HG02973 (cell line): ENCODE measurements around the gene CACNA1B.
"Not testable (repeated sequence)": the region's sequence is repeated elsewhere in the genome, so short reads cannot be mapped to it uniquely, and the experiment has no call there.

ENCODE experiments used
- ATAC-seq: cut with Tn5 transposase; IDR thresholded peaks from one replicate; pipeline ENCODE4 v1.9.1; 2021; ENCODE audit warnings: moderate library complexity; ENCODE audit not compliant: unreplicated experiment

CACNA1B gene

DNA sequence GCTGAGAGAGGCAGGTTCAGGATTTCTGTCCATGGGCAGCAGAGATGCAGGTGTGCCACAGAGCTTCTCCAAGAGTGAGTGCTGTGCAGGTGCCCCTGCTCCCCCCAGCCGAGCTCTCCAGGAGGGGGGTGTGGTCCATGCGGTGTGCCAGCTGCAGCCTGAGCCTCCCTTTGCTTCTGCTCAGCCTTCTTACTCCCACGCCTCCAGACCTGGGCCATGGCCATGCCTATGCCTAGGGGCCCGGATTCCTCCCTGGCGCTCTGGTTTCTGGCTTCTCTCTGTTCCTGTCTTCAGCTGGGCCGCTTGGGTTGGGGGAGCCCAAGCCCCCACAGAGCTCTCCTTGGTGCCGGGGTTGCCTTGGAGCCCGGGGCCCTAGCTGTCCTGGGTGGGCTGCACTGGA, 133.3 kb downstream of the CACNA1B start:
- no peak for ATAC-seq

DNA sequence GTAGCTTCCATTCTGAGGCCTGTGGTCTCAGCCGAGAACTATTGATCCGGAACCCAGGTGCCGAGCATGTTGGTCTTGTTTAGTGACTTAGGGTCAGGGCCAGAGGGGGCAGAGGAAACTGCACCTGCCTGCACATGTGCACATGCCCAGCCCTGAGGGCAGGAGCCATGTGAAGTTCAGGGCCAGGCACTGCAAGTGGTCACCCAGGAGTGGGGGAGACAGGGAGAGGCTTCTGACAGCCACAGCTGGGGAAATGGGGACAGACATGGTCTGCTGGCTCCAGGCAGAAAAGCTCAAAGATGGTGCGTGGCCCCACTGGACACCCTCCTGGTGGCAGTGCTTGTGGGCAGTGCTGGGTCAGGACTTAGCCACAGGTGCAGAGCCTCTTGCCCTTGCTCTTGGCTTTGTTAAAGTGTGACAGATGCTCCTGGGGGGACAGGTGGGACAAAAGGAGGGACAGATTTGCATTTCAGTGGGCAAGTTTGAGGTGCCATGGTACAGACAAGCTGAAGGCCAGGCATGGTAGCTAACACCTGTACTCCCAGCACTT, 134.4 kb downstream of the CACNA1B start:
- no peak for ATAC-seq

GRCh38 chr9:138013273-138013672, 135.7 kb downstream of the CACNA1B start:
- no peak for ATAC-seq

DNA sequence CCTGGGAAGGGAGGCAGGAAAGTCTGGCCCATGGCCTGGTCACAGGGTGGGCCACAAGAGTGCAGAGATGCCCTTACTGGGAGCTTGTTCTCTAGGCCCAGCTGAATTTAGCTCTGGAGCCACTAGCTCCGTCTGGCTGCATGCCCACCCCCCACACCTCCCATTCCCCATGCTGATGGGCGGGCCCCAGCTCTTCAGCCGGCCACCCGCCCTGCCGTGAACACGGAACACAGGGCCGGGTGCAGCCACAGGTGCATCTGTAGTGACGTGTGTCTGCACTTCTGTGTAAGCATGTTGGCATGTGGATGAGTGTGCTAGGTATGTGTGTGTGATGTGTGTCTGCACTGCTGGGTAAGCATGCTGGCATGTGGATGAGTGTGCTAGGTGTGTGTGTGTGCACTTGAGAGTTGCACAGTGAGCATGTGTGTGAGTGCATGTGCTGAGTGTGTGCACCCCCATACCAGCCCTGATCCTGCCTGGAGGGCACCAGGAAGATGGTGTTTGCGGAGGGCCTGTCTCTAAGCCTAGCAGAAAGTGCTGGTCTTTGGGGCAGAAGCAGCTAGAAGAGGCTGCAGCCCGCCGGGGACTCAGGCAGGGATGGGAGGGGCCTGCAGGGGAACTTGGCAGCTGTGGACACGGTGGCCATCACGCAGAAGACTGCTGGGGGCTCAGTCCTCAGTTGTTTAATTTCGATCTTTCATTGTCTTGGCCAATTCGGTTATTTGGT, 136.4 kb downstream of the CACNA1B start:
- ATAC-seq: no peak

DNA sequence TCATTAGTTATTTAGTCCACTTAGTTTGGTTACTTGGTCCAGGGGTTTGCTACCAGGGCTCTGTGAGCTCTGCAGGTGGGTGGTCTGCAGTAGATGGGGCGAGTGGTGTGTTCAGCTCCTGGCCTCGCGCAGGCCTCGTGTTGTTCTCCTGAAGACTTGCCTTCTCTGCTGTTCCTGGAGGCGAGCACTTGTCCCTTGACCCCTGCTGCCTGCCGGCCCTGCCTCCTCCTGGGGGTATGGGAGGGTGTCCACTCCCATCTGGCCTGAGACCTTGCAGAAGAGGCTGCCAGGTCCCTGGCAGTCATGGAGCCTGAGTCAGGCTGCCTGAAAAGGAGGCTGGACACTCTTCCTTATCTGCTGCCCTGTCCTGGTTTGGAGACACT, 137.0 kb downstream of the CACNA1B start:
- ATAC-seq: no peak

DNA sequence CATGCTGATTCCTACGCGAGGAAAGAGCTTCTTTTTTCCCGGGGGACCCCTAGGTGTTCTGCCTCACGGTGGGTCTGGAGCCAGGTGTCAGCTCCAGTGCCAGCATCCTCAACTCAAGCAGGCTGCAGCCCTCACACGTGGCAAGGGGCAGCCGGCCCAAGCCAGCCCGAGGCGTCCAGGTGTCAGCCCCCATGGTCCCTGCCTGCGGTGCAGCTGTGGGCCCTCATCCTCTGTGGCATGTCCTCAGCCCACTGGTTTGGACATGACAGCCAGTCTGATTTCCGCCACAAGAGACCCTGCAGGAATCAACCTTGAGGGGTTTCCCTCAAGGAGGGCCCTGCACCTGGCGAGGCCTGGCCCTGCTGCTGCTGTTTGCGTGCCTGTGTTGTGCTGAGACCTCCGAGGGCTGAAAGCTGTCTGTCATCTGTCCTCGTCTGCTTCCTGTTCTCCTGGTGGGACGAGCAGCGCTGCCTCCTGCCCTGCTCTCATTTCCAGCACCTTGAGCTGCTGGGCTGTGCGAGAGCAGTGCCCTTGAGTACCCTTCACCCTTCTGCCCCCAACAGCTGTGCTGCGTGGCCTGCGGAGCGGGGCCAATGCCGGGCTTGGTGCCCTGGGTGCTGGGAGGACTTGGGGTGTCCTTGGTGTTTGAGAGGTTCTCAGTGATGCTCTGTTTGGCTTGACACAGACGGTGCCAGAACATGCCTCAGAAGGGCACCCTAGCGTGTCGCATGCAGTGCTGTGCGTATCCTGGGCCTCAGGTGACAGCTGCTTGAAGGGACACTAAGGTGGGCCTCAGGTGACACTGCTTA, 137.6 kb downstream of the CACNA1B start:
- no peak for ATAC-seq

DNA sequence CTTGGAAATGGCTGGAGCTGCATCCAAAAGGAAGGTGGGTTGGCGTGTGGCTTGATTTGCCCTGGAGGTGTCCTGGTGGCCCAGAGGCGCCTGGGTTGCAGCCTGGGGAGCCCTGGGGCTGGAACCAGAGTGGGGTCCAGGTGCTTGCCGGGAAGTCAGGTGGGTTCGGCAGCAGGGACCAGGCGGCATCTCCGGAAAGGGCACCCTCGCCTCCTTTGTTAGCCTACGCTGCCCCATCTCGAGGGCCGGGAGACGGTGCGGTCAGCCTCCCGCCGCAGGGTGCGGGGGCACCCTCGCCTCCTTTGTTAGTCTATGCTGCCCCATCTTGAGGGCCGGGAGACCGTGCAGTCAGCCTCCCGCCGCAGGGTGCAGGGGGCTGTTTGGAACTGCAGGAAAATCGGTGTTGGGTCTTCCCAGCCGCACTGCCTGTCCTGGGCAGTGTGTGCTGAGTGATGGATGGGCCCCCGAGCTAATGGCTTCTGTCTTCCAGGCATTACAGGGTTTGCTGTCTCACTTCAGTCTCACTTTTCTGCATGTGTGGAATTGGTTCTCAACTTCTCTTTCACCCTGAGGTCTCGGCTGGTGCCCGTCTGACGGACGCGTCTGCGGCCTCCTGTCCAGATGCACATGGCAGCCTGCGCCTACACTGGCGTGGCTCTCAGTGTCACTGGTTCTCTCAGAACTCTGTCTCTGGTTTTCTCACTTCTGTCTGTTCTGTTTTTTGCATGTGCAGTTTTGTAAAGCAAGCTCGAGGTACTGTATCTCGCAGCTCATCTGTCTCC, 139.0 kb downstream of the CACNA1B start:
- ATAC-seq: no peak

DNA sequence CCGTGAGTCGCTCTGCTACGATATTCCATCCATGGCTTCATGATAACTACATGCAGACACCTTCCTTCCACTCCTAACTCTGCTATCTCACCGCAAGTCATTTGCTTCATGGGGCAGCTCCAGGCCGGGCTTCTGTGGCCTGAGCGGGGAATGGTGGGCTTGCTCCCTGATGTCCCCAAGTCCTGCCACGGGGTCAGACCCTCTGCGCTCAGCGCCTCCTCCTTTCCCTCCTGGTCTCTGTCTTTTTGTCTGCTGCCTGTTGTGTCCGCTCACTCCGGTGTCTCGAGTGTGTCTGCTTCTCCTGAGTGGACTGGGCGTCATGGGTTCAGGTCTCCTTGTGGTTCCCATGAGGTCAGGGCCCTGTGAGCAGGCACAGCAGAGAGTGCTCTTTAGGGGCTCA, 139.6 kb downstream of the CACNA1B start:
- no peak for ATAC-seq

- not testable (repeated sequence) for ATAC-seq
Observed at GRCh38 chr9:138019514-138019913, 141.9 kb downstream of the CACNA1B start.

DNA sequence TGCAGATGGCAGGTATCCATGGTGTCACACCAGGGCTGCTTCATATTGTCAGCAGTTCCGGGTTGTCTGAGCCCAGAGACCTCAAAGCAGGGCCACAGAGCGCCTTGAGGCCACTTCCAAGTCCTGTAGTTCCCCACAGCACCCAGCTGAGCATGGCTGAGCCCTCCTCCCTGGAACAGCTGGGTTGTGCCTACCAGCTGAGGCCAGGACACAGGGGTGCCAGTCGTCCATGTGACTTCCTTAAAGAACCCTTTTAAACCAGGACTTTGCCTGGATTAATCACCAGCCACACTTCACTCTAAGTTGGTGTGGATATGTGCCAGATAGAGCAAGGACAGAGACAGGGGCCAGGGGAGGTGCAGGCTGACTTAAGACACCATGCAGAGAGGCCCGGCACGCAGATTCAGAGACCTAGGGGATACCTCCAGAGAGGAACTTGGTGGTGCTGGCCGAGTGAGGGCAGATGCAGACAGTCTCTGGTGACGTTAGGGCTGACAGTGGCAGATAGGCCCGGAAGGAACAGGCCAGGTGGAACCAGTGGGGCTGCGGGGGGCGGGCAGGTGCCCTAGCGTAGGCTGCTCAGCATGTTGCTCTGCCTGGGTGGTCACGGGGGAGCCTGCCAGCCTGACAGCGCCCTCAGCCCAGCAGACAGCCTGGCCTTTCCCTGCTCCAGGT, 142.7 kb downstream of the CACNA1B start:
- ATAC-seq: no peak

DNA sequence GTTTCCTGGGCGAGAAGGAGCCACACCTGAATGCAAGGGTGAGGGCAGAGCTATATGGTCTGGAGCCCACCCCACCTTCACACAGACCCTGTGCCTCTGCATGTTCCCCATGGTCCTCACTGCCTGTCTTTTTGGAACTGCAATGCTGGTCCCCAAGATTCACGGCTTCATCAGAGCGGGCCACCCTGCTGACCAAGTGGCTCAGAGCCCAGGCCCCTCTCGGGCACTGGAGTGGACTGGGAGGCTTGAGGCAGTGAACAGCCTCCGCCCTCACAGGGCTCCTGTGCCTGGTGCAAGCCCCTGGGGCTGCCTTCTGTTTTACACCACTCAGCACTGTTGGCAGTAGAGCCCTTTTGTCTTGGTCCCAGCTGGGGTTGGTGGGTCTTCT, 143.2 kb downstream of the CACNA1B start:
- ATAC-seq: no peak

GRCh38 chr9:138021251-138022056, 143.9 kb downstream of the CACNA1B start:
- no peak for ATAC-seq

GRCh38 chr9:138022121-138022741, 144.6 kb downstream of the CACNA1B start:
- no peak for ATAC-seq

DNA sequence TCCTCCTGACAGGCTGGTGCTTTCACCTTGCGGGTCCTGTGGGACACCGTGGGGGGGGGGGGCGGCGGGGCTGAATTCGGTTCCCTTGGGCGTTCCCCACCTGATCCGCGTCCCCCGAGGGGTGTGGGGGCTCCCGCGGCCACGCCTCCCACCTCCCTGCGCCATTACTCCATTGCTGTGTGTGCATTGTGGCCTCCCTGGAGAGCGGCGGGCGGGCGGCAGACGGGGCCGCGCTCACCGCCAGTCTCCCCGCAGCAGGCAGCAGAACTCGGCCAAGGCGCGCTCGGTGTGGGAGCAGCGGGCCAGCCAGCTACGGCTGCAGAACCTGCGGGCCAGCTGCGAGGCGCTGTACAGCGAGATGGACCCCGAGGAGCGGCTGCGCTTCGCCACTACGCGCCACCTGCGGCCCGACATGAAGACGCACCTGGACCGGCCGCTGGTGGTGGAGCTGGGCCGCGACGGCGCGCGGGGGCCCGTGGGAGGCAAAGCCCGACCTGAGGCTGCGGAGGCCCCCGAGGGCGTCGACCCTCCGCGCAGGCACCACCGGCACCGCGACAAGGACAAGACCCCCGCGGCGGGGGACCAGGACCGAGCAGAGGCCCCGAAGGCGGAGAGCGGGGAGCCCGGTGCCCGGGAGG, 145.3 kb downstream of the CACNA1B start:
- no peak for ATAC-seq

DNA sequence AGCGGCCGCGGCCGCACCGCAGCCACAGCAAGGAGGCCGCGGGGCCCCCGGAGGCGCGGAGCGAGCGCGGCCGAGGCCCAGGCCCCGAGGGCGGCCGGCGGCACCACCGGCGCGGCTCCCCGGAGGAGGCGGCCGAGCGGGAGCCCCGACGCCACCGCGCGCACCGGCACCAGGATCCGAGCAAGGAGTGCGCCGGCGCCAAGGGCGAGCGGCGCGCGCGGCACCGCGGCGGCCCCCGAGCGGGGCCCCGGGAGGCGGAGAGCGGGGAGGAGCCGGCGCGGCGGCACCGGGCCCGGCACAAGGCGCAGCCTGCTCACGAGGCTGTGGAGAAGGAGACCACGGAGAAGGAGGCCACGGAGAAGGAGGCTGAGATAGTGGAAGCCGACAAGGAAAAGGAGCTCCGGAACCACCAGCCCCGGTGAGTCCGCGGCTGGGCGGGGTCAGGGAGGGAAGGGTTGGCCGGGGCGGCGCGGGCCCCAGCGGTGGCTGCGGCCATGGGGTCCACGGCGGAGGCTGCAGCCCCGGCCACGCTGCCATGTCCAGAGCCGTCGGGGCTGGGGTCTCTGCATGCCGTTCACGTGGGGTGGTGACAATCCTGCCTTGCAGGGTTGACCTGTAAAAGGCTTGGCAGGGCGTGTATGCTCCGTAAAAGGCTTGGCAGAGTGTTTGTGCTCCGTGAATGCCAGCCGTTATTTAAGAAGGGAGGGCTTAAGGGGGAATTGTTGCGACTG, 146.0 kb downstream of the CACNA1B start:
- no peak for ATAC-seq

DNA sequence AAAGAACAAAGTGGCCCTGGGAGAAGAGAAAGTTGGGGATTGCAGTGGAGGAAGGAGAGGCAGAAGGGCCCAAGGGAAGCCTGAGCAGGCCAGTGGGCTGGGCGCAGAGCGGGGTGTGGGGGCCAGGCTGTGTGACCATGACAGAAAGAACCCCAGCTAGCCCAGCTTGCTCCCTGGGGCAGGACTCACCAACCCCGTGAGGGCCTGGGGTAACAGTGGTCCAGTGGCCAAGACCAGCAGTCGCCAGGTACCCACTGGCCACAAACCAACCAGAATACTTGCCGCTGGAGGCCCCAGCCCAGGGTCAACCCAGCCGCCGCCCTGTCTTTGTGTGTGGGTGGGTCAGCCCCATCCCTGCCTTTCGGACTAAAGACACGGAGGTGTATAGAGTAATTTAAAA, 146.5 kb downstream of the CACNA1B start:
- no peak for ATAC-seq

DNA sequence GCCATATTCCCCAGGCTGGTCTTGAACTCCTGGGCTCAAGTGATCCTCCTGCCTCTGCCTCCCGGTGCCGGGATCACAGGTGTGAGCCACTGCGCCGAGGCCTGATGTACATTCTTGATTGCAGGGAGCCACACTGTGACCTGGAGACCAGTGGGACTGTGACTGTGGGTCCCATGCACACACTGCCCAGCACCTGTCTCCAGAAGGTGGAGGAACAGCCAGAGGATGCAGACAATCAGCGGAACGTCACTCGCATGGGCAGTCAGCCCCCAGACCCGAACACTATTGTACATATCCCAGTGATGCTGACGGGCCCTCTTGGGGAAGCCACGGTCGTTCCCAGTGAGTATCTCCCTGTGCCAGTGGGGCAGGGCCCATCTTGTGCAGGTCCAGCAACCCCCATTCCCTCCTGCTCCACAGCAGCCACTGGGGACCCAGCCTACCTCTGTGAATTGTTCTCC, 147.3 kb downstream of the CACNA1B start:
- ATAC-seq: no peak

DNA sequence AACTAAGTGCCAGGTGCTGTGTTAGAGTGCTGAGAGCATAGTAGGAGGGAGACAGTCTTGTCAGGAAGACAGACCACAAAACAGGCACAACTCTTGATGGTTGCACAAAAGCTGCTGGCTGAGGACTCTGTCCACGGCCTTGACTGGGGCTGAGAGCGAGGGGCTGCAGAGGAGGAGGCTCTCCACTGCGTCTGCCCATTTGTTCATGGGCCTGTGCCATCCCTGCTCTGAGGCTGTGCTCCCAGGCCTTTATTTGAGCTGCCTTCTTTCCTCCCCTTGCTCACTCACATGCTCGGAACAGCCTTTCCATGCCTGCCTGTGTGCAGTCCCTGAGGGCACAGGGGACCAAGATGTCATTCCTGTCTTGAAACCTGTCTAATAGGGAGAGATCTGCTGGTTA, 147.8 kb downstream of the CACNA1B start:
- ATAC-seq: no peak
